Bronchial epithelial cell (primary cell): ENCODE measurements around the gene GALNT13. TPM values are rescaled to one million over a fixed set of nuclear protein-coding genes. Genes with fewer than 3 reads are reported as not detected.
A peak's percentile ranks its signal among the peaks of the same experiment; 100 is the strongest.

Experiments
- DNase-seq: peaks from one replicate; pipeline ENCODE4 v3.0.0-alpha.2; 2010; ENCODE audit warnings: low read depth
- FAIRE-seq: peaks from 2 replicates; lab custom pipeline; 2011; peaks lifted over from hg19 to GRCh38; lab: Jason Lieb, UNC
- H3K27me3 ChIP-seq: 2 replicates; pipeline ENCODE4 v1.5.1; 2011; ENCODE audit warnings: low read length; ENCODE audit not compliant: control insufficient read depth, insufficient read depth
- H3K36me3 ChIP-seq: 2 replicates; pipeline ENCODE4 v1.5.1; 2011; ENCODE audit warnings: low read length; ENCODE audit not compliant: control insufficient read depth, insufficient read depth
- H3K4me3 ChIP-seq: 2 replicates; pipeline ENCODE4 v1.5.1; 2011; ENCODE audit warnings: mild to moderate bottlenecking, low read depth, low read length, control low read depth
- CTCF ChIP-seq: IDR thresholded peaks from 2 replicates; pipeline ENCODE4 v1.5.1; 2011; ENCODE audit warnings: mild to moderate bottlenecking, moderate library complexity, low read length, control low read depth, inconsistent platforms; ENCODE audit not compliant: insufficient read depth, severe bottlenecking
- total RNA-seq: library from RNA; depleted of rRNA; stranded (reverse); fragments of >200 nt; gene quantifications from 2 replicates; pipeline ENCODE4 v1.2.1, GENCODE V29; 2014

The GALNT13 gene
- total RNA-seq, 1 donor from 2014 or later = 1.3 TPM

- Histone ChIP-seq H3K27me3 (no peaks in the 10 kb centered on the region), H3K36me3 (no peaks in the 10 kb centered on the region), H3K4me3 (no peak overlapping the region)
- FAIRE-seq = no peak
- no peak for DNase-seq
- TF ChIP-seq CTCF = no peak
These were observed 574.6 kb downstream of the GALNT13 start for GRCh38 chr2:154446324-154446723.

GRCh38 chr2:154447727-154448418, 576.2 kb downstream of the GALNT13 start:
- Histone ChIP-seq H3K36me3 (no peaks in the 10 kb centered on the region), H3K4me3 (no peak overlapping the region), H3K27me3 (no peaks in the 10 kb centered on the region)
- DNase-seq (no peak), FAIRE-seq (no peak)
- no peak for TF ChIP-seq CTCF

- FAIRE-seq = no peak
- no peak overlapping the region for H3K4me3 ChIP-seq
These were observed 578.4 kb downstream of the GALNT13 start for GRCh38 chr2:154449951-154450658.

GRCh38 chr2:154452471-154452870, 580.7 kb downstream of the GALNT13 start:
- no peaks in the 10 kb centered on the region for H3K27me3 ChIP-seq
- FAIRE-seq (no peak), DNase-seq (no peak)
- H3K36me3 ChIP-seq = no peaks in the 10 kb centered on the region
- H3K4me3 ChIP-seq = no peak overlapping the region
- TF ChIP-seq CTCF = no peak

More at GRCh38 chr2:154449951-154450658, 578.4 kb downstream of the GALNT13 start:
- no peaks in the 10 kb centered on the region for H3K27me3 ChIP-seq
- no peak for TF ChIP-seq CTCF
- DNase-seq = no peak
- no peaks in the 10 kb centered on the region for H3K36me3 ChIP-seq

- TF ChIP-seq CTCF = peak; percentile 35
- no peak for FAIRE-seq
These were observed 581.3 kb downstream of the GALNT13 start for GRCh38 chr2:154452906-154453493.

More at GRCh38 chr2:154452906-154453493, 581.3 kb downstream of the GALNT13 start:
- peak; percentile 15 for DNase-seq
- Histone ChIP-seq H3K36me3 (no peaks in the 10 kb centered on the region), H3K4me3 (no peak overlapping the region), H3K27me3 (no peaks in the 10 kb centered on the region)
